HG03196 (cell line): ENCODE measurements around the gene CHN2.
"Not testable (repeated sequence)": the region's sequence is repeated elsewhere in the genome, so short reads cannot be mapped to it uniquely, and the experiment has no call there.

ENCODE experiments used
- ATAC-seq: cut with Tn5 transposase; IDR thresholded peaks from one replicate; pipeline ENCODE4 v1.9.1; 2021; ENCODE audit not compliant: unreplicated experiment

Gene CHN2

DNA sequence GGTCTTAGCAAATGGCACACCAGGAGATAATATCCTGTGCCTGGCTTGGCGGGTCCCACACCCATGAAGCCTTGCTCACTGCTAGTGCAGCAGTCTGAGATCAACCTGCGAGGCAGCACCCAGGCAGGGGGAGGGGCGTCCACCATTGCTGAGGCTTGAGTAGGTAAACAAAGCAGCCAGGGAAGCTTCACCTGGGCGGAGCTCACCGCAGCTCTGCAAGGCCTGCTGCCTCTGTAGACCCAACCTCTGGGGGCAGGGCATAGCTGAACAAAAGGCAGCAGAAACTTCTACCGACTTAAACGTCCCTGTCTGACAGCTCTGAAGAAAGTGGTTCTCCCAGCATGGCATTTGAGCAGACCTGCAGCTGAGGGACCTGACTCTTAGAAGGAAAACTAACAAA, 334.0 kb downstream of the CHN2 start:
- ATAC-seq: not testable (repeated sequence)
